Gastroesophageal sphincter (tissue), 3 donors: ENCODE results near the gene CPED1.

Experiments used
- CTCF ChIP-seq, 4 experiments: fragments of 200-600 bp in 2 of 4; fragments of 450-650 bp in 2 of 4; sonication (generic) in 1 of 4; IDR thresholded peaks; one replicate each; pipeline ENCODE4 v1.5.1; 2017 to 2019; ENCODE audit warnings: antibody characterized with exemption in 4 of 4, mild to moderate bottlenecking in 2 of 4, moderate library complexity in 2 of 4
- EP300 ChIP-seq: sonication (generic); formaldehyde crosslinking; IDR thresholded peaks from one replicate; pipeline ENCODE4 v1.6.1; 2017; ENCODE audit warnings: antibody characterized with exemption, mild to moderate bottlenecking
- POLR2A ChIP-seq, 2 donors: fragments of 450-650 bp; IDR thresholded peaks; one replicate each; pipeline ENCODE4 v1.6.1; 2017; ENCODE audit warnings: antibody characterized with exemption in 2 of 2, mild to moderate bottlenecking in 2 of 2, moderate library complexity in 1 of 2
- POLR2AphosphoS5 ChIP-seq: sonication (generic); formaldehyde crosslinking; IDR thresholded peaks from one replicate; pipeline ENCODE4 v1.6.1; 2017; ENCODE audit warnings: antibody characterized with exemption

- TF ChIP-seq POLR2A (IDR thresholded peaks at IDR 0.05) (no peak), CTCF (IDR thresholded peaks at IDR 0.05) (no peak), EP300 (no peak), POLR2AphosphoS5 (no peak)
Measured at GRCh38 chr7:121001234-121001906, 12.9 kb downstream of the CPED1 start.
